ENCODE measurements around the gene DGKB. TPM values are rescaled to one million over a fixed set of nuclear protein-coding genes. Genes with fewer than 3 reads are reported as not detected.
A peak's percentile ranks its signal among the peaks of the same experiment; 100 is the strongest.

Gene DGKB
- total RNA-seq, 1 experiment from 2014 or later = not detected

DNA sequence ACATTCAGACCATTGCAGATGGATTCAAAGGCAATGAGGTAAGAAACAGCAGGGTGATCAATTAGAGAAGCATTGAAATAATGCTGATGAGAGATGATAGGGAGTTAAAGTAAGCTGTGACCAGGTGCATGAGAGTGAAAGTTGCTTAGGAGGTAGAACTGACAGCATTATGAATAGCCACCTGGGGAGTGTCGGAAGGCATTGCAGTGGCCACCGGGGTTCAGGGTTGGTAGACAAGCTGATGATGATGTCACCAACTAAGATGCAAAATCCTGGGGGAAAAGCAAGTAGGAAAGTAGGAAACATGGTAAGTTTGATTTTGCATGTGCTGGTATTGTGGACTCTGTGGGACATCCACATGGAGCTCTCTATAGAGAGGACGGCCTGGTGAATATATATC lies 701.2 kb downstream of the DGKB start:
- no peaks in the 10 kb centered on the region for H3K27me3 ChIP-seq (replicated peaks; ENCODE audit: insufficient read depth, low read depth, low read length, poor library complexity)
- ChIA-PET POLR2A (ENCODE audit: low non-redundant PET) (no interaction called here), CTCF (no interaction called here)
- no peaks in the 10 kb centered on the region for H3K36me3 ChIP-seq (ENCODE audit: insufficient read depth, low read length, poor library complexity, severe bottlenecking)
- DNase-seq (ENCODE audit: low spot score) = no peak
- BruUV-seq (replicated peaks) = no TSS peak
- H3K27ac ChIP-seq (ENCODE audit: low read depth, low read length, poor library complexity, severe bottlenecking) = no peak overlapping the region
- intact Hi-C loops (cut with micrococcal nuclease; ENCODE audit: unreplicated experiment) = no loop called here
- H3K4me3 ChIP-seq (ENCODE audit: low read depth, low read length, poor library complexity, severe bottlenecking) = no peak overlapping the region
- H3K9me3 ChIP-seq (ENCODE audit: low read depth, low read length, poor library complexity, severe bottlenecking) = no peaks in the 10 kb centered on the region
- peaks cover 9% of the 10 kb centered on the region for H3K4me1 ChIP-seq (ENCODE audit: insufficient read depth, low read length, poor library complexity, severe bottlenecking)
- TF ChIP-seq EZH2 (IDR thresholded peaks at IDR 0.05; ENCODE audit: borderline replicate concordance, low read depth, low read length, poor library complexity, severe bottlenecking) = no peak
- TF ChIP-seq, protein P1, sequence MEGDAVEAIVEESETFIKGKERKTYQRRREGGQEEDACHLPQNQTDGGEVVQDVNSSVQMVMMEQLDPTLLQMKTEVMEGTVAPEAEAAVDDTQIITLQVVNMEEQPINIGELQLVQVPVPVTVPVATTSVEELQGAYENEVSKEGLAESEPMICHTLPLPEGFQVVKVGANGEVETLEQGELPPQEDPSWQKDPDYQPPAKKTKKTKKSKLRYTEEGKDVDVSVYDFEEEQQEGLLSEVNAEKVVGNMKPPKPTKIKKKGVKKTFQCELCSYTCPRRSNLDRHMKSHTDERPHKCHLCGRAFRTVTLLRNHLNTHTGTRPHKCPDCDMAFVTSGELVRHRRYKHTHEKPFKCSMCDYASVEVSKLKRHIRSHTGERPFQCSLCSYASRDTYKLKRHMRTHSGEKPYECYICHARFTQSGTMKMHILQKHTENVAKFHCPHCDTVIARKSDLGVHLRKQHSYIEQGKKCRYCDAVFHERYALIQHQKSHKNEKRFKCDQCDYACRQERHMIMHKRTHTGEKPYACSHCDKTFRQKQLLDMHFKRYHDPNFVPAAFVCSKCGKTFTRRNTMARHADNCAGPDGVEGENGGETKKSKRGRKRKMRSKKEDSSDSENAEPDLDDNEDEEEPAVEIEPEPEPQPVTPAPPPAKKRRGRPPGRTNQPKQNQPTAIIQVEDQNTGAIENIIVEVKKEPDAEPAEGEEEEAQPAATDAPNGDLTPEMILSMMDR (conservative IDR thresholded peaks at IDR 0.05; ENCODE audit: low read depth, low read length) = no peak

DNA sequence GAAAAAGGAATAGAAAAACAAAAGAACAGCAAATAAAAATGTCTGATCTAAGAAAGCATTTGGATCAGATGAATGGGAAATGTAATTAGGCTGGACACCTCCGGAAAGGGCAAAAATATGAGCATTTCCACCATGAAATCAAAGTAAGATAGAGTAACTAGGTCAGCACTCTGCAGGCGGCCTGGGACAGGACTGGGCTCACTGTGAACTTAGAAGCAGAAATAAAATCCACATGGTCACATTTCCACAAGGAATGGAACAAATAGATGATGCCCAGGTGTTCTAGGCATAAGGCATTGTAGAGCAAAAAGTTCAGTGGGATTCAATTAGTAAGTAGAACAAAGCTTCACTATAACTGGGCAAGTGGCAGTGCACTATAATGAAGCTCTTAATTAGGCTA lies 703.2 kb downstream of the DGKB start:
- BruUV-seq (replicated peaks) = no TSS peak
- no peak for DNase-seq (ENCODE audit: low spot score)
- Histone ChIP-seq H3K9me3 (ENCODE audit: low read depth, low read length, poor library complexity, severe bottlenecking) (no peaks in the 10 kb centered on the region), H3K36me3 (ENCODE audit: insufficient read depth, low read length, poor library complexity, severe bottlenecking) (no peaks in the 10 kb centered on the region), H3K4me1 (ENCODE audit: insufficient read depth, low read length, poor library complexity, severe bottlenecking) (peaks cover 15% of the 10 kb centered on the region), H3K27ac (ENCODE audit: low read depth, low read length, poor library complexity, severe bottlenecking) (no peak overlapping the region), H3K4me3 (ENCODE audit: low read depth, low read length, poor library complexity, severe bottlenecking) (no peak overlapping the region), H3K27me3 (replicated peaks; ENCODE audit: insufficient read depth, low read depth, low read length, poor library complexity) (no peaks in the 10 kb centered on the region)
- TF ChIP-seq, protein P1 (conservative IDR thresholded peaks at IDR 0.05; ENCODE audit: low read depth, low read length) = no peak
- POLR2A ChIA-PET (ENCODE audit: low non-redundant PET) = no interaction called here
- CTCF ChIA-PET = no interaction called here
- intact Hi-C loops (cut with micrococcal nuclease; ENCODE audit: unreplicated experiment) = no loop called here

DNA sequence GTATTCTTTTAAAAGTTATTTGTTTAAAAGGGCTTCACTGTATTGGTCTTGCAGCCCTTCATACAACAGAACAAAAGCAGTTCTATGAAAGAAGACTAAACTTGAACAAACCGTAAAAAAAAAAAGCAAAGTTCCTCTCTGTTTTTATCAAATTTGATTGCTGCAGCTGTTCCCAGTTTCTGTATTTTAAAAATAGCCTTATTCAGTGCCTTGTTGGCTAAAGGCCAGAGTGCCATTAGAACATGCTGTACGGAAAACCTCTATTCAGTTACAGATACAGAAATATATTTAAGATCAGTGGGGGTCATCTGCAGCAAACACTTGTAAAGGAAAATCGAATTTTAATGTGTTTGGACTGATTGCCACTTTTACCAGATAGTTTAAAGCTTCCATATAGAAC lies 705.3 kb downstream of the DGKB start:
- POLR2A ChIA-PET (ENCODE audit: low non-redundant PET) = no interaction called here
- Histone ChIP-seq H3K9me3 (ENCODE audit: low read depth, low read length, poor library complexity, severe bottlenecking) (no peaks in the 10 kb centered on the region), H3K36me3 (ENCODE audit: insufficient read depth, low read length, poor library complexity, severe bottlenecking) (no peaks in the 10 kb centered on the region), H3K27ac (ENCODE audit: low read depth, low read length, poor library complexity, severe bottlenecking) (no peak overlapping the region), H3K4me1 (ENCODE audit: insufficient read depth, low read length, poor library complexity, severe bottlenecking) (peaks cover 15% of the 10 kb centered on the region), H3K27me3 (replicated peaks; ENCODE audit: insufficient read depth, low read depth, low read length, poor library complexity) (no peaks in the 10 kb centered on the region), H3K4me3 (ENCODE audit: low read depth, low read length, poor library complexity, severe bottlenecking) (no peak overlapping the region)
- DNase-seq (ENCODE audit: low spot score) = peak; percentile 47
- CTCF ChIA-PET = no interaction called here
- intact Hi-C loops (cut with micrococcal nuclease; ENCODE audit: unreplicated experiment) = no loop called here
- TF ChIP-seq, protein P1 (conservative IDR thresholded peaks at IDR 0.05; ENCODE audit: low read depth, low read length) = no peak
- no peak for TF ChIP-seq EZH2 (IDR thresholded peaks at IDR 0.05; ENCODE audit: borderline replicate concordance, low read depth, low read length, poor library complexity, severe bottlenecking)
- no TSS peak for BruUV-seq (replicated peaks)
